AG09309 (cell line): ENCODE measurements around the gene APEX2.
A peak's percentile ranks its signal among the peaks of the same experiment; 100 is the strongest.

ENCODE experiments used
- DNase-seq: peaks from one replicate; pipeline ENCODE4 v3.0.0-alpha.2; 2010; ENCODE audit warnings: low read depth
- H3K4me3 ChIP-seq: 2 replicates; pipeline ENCODE4 v1.5.1; 2011; ENCODE audit warnings: mild to moderate bottlenecking, low read depth, low read length, moderate library complexity; ENCODE audit not compliant: control insufficient read depth
- TF ChIP-seq, protein P1 (sequence below): IDR thresholded peaks from 2 replicates; pipeline ENCODE4 v1.5.1; 2011; ENCODE audit warnings: mild to moderate bottlenecking, low read depth, low read length, inconsistent platforms; ENCODE audit not compliant: insufficient read depth, control insufficient read depth; ENCODE audit errors: missing control alignments

Gene APEX2

DNA sequence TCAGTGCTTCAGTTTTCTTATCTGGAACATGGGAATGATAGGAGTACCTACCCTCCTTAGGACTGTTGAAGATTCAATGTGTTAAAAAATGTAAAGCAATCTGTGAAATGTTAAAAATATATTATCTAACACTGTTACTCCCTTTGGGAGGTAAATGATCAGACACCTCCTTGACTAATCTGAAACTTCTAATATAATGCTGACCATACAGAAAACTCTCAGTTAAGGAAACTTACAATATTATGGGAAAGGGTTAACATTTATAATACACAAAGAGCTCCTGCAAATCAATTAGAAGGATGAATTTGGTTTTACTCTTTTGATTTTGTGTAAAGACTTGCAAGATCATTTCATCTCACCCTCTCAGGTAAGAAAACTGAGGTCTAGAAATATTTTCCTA lies 4.5 kb upstream of the APEX2 start:
- H3K4me3 ChIP-seq, result no peak overlapping the region
- no peak for DNase-seq
- TF ChIP-seq, protein P1, sequence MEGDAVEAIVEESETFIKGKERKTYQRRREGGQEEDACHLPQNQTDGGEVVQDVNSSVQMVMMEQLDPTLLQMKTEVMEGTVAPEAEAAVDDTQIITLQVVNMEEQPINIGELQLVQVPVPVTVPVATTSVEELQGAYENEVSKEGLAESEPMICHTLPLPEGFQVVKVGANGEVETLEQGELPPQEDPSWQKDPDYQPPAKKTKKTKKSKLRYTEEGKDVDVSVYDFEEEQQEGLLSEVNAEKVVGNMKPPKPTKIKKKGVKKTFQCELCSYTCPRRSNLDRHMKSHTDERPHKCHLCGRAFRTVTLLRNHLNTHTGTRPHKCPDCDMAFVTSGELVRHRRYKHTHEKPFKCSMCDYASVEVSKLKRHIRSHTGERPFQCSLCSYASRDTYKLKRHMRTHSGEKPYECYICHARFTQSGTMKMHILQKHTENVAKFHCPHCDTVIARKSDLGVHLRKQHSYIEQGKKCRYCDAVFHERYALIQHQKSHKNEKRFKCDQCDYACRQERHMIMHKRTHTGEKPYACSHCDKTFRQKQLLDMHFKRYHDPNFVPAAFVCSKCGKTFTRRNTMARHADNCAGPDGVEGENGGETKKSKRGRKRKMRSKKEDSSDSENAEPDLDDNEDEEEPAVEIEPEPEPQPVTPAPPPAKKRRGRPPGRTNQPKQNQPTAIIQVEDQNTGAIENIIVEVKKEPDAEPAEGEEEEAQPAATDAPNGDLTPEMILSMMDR, result no peak

DNA sequence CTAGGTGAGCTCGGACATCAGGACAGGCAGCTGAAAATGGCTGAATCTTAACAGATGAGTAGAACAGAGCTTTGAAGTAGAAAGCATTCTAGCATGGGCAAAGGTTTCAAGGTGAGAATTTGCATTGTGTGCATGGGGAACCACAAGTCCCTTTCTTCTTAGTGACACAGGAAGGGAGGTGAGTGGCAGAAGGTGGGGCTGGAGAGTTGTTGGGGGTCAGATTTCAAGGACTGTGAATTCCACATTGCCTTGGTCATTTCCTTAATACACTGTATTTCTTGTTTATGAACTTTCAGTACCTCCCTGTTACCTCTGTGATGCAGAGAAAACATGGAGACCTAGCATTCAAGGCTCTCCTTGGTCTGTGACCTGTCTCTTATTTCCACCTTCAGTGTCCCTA lies 4.1 kb downstream of the APEX2 start:
- TF ChIP-seq, protein P1, result no peak
- H3K4me3 ChIP-seq, result no peak overlapping the region
- DNase-seq, result no peak

DNA sequence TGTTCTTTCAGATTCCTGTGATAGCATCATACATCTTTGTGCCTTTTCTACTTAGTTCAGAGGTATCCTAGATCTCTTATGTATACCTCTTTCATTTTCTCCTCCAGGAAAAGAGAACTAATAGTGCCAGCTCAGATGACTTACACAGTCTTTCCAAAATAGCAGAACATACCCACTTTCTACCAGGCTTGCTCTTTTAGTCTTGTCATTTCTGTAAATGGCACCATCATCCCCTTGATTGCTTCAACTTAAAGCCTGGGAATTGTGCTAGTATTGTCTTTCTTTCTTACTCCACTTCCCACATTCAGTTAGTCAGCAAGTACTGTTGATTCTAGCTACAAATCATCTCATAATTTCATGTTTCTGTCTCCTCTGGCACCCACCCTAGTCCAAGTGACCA lies 5.1 kb downstream of the APEX2 start:
- no peak overlapping the region for H3K4me3 ChIP-seq
- TF ChIP-seq, protein P1, result no peak
- no peak for DNase-seq

DNA sequence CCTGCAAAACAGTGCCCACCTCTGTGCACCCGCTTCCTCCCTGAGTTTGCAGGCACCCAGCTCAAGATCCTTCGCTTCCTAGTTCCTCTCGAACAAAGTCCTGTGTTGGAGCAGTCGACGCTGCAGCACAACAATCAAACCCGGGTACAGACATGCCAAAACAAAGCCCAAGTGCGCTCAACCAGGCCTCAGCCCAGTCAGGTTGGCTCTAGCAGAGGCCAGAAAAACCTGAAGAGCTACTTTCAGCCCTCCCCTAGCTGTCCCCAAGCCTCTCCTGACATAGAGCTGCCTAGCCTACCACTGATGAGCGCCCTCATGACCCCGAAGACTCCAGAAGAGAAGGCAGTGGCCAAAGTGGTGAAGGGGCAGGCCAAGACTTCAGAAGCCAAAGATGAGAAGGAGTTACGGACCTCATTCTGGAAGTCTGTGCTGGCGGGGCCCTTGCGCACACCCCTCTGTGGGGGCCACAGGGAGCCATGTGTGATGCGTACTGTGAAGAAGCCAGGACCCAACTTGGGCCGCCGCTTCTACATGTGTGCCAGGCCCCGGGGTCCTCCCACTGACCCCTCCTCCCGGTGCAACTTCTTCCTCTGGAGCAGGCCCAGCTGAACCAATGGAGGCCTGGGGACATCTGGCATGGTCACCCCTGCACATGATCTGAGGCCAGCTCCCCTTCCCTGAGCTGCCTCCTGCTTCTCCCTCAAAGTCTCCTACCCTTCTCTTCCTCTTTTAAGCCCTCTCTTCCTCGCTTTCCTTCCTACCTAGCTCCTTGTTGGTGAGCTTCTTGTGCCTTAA lies 6.9 kb downstream of the APEX2 start:
- no peak overlapping the region for H3K4me3 ChIP-seq
- TF ChIP-seq, protein P1, result no peak
- DNase-seq, result no peak

DNA sequence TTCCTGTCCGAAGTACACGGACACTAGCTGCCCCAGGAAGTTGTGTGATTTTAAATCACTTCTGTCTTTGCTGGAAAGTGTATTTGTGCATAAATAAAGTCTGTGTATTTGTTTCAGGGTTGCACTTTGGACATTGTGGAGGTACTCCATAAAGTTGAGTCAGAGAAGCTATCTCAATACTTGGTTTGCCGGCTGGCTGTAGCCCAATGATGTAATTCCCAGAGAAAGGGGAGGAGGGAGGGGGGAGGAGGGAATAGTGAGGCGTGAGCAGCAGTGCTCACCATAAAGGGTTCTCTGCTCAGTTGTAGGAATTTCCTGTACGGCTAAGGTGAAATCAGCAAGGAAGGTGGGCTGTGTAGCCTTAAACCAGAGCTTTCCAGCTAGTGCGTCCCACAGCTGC lies 7.5 kb downstream of the APEX2 start:
- TF ChIP-seq, protein P1, result no peak
- no peak overlapping the region for H3K4me3 ChIP-seq
- DNase-seq, result peak; percentile 3

DNA sequence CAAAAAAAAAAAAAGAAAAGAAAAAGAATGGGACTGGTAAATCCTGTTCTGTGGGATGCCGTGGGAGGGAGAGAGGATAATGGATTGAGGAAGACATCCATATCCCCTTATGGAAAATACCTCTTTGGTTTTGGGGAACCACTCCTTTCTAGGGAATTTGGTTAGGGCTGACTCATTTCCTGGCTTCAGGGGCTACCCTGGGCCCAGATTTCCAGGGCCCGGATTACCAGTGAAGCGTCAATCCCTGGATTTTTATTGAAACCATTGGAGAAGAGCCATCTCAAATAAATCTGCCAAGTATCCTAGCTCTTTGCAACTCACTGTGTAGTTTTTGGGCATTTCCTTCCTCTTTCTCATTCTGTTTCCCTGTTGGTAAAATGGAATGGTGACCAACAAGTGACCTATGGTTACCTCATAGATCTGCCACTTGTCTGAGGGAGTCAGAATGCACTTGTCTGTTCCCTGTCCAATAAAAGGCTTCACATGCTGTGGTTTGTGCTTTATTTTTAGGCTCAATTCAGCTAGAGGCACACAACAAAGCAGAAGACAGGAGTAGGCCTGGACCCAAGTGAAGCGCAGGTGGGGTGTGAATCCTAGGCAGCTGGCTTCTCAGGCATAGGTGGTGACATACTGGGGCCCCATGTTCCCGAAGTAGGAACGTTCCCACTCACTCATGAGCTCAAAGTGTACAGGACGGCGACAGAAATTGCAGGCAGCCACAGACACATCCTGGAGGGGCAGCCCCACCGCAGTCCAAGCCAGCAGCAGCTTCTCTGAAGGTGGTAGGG lies 8.6 kb downstream of the APEX2 start:
- no peak overlapping the region for H3K4me3 ChIP-seq
- TF ChIP-seq, protein P1, result no peak
- peak; percentile 14 for DNase-seq
